ENCODE data around the gene TAGLN. TPM values are rescaled to one million over a fixed set of nuclear protein-coding genes. Genes with fewer than 3 reads are reported as not detected.
A peak's percentile ranks its signal among the peaks of the same experiment; 100 is the strongest.

TAGLN gene
- total RNA-seq, 1 donor from 2014 or later, result 7.7 TPM

- Mint-ChIP-seq H3K27ac (ENCODE audit: unreplicated experiment) (no peak overlapping the region), H3K9me3 (no peaks in the 10 kb centered on the region), H3K4me3 (no peak overlapping the region), H3K4me1 (peaks cover 26% of the 10 kb centered on the region), H3K36me3 (ENCODE audit: low read depth) (peaks cover 5% of the 10 kb centered on the region), H3K27me3 (ENCODE audit: low read depth) (no peaks in the 10 kb centered on the region)
- DNase-seq (ENCODE audit: low read depth, low spot score), result no peak
- no peak for TF ChIP-seq CTCF (conservative IDR thresholded peaks at IDR 0.05)
These were observed 19.2 kb downstream of the TAGLN start for GRCh38 chr11:117218133-117218915.

GRCh38 chr11:117219001-117219400, 19.8 kb downstream of the TAGLN start:
- Mint-ChIP-seq H3K4me3 (no peak overlapping the region), H3K27me3 (ENCODE audit: low read depth) (no peaks in the 10 kb centered on the region), H3K36me3 (ENCODE audit: low read depth) (peaks cover 2% of the 10 kb centered on the region), H3K4me1 (peaks cover 23% of the 10 kb centered on the region), H3K9me3 (no peaks in the 10 kb centered on the region), H3K27ac (ENCODE audit: unreplicated experiment) (no peak overlapping the region)
- no peak for DNase-seq (ENCODE audit: low read depth, low spot score)
- no peak for TF ChIP-seq CTCF (conservative IDR thresholded peaks at IDR 0.05)

GRCh38 chr11:117219455-117219854, 20.3 kb downstream of the TAGLN start:
- no peak overlapping the region for H3K4me3 Mint-ChIP-seq
- no peaks in the 10 kb centered on the region for H3K27me3 Mint-ChIP-seq (ENCODE audit: low read depth)
- TF ChIP-seq CTCF (conservative IDR thresholded peaks at IDR 0.05), result no peak
- H3K4me1 Mint-ChIP-seq, result peaks cover 23% of the 10 kb centered on the region
- H3K36me3 Mint-ChIP-seq (ENCODE audit: low read depth), result peaks cover 2% of the 10 kb centered on the region
- H3K9me3 Mint-ChIP-seq, result no peaks in the 10 kb centered on the region
- no peak for DNase-seq (ENCODE audit: low read depth, low spot score)
- no peak overlapping the region for H3K27ac Mint-ChIP-seq (ENCODE audit: unreplicated experiment)

DNA sequence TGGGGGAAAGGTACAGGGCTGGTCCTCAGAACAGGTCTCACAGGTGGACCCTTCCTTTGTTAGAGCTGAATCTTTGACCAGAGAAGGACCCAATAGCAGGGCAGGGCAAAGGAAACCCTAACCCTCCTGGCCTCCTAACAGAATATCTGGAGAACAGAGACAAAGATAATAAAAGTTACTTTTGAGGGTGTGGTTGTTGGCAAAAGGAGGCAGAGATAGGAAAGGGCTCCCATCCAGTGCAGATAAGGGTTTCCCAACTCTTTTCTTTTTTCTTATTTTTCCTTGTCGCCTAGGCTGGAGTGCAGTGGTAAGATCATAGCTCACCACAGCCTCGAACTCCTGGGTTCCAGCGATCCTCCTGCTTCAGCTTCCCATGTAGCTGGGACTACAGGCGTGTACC, 20.8 kb downstream of the TAGLN start:
- Mint-ChIP-seq H3K9me3 (no peaks in the 10 kb centered on the region), H3K4me3 (no peak overlapping the region), H3K27me3 (ENCODE audit: low read depth) (no peaks in the 10 kb centered on the region), H3K27ac (ENCODE audit: unreplicated experiment) (no peak overlapping the region), H3K36me3 (ENCODE audit: low read depth) (peaks cover 2% of the 10 kb centered on the region), H3K4me1 (peaks cover 23% of the 10 kb centered on the region)
- no peak for DNase-seq (ENCODE audit: low read depth, low spot score)
- no peak for TF ChIP-seq CTCF (conservative IDR thresholded peaks at IDR 0.05)

DNA sequence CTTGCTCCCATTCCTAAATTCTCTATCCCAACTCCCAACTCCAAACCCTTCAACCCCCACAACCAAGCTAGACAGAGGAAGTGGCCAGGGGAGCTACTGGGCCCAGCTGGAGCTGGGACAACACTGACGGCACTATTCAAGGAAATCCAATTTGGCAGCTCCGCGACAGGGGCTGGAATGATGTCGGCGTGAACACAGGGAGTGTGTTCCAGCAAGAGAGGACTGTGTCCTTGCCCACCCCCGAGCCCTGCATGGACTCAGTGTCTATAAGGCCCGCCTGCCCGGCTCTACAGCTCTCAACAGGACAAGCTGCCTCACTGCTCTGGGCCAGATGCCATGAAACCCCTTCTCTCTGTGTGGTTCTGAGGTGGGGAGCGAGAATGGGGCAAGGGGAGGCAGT, 21.4 kb downstream of the TAGLN start:
- Mint-ChIP-seq H3K4me3 (no peak overlapping the region), H3K9me3 (no peaks in the 10 kb centered on the region), H3K36me3 (ENCODE audit: low read depth) (peaks cover 2% of the 10 kb centered on the region), H3K27me3 (ENCODE audit: low read depth) (no peaks in the 10 kb centered on the region), H3K27ac (ENCODE audit: unreplicated experiment) (peak overlapping the region; percentile 43), H3K4me1 (peaks cover 29% of the 10 kb centered on the region)
- DNase-seq (ENCODE audit: low read depth, low spot score), result no peak
- no peak for TF ChIP-seq CTCF (conservative IDR thresholded peaks at IDR 0.05)

All from neural crest cell (in vitro differentiated cells).